ENCODE results near the gene ELF4. TPM values are rescaled to one million over a fixed set of nuclear protein-coding genes. Genes with fewer than 3 reads are reported as not detected.

ELF4 gene
- total and polyA plus RNA-seq, 9 of the 15 experiments (the other 6 are each of a cell fraction or from before 2014, with no cell fraction given) = 5.9 to 55.8 (median 25.2) TPM

DNA sequence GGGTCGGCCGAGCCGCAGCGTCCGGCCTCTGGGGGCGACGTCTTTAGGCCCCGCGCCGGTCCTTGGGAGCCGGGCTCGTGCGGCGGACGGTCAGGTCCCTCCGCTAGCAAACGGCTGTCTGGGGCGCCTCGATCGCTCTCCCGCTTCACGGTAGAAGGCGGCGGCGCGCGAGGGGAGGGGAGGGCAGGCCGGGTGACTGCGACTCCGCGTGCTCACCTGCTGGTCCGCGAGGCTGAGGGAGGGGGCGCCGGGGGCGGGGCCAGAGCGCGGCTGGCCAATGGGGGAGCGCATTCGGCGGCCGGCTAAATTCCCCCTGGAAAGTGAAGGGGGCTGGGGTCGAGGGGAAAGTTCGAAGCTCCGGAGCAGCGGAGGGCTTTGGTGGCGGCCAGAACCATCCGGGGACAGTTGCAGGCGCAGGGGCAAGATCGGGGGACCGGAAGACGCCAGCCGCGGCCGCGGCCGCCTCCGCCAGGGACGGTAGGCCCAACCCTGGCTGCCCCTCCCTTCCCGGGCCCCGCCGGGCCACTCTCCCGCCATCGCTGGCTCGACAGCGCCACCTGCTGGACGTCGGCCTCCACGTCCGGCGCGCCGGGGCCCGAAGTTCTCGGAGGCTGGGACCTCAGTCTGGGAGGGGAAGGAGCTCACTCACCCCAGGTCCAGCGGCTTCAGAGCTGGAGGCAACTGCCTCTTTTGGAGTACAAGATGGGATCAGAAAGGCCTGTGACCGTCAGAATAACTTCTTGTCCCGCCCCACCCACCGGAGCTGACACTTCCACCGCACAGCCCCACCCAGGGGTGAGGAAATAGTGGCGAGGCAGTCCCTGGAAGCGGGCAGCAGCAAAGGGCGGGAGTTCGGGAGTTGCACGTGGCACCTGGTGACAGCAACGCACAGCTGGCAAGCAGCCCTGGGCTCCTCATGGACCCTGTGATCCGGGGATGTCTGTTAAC lies 49.9 kb downstream of the ELF4 start (continued):
- TF ChIP-seq CHD4 (IDR thresholded peaks at IDR 0.05; ENCODE audit: insufficient read depth, insufficient replicate concordance, low read depth, low read length, poor library complexity, severe bottlenecking) = no peak
- peak; percentile 57; the same call in 1 of the 2 replicates for TF ChIP-seq CTBP1 (IDR thresholded peaks at IDR 0.05; ENCODE audit: borderline replicate concordance)
- no peak for TF ChIP-seq ZNF695 (CRISPR knock-in tag; IDR thresholded peaks at IDR 0.05)
- peak; percentile 88 for TF ChIP-seq LCOR (CRISPR knock-in tag; IDR thresholded peaks at IDR 0.05)
- TF ChIP-seq MTA1 (IDR thresholded peaks at IDR 0.05; ENCODE audit: borderline replicate concordance) = no peak
- no peak for TF ChIP-seq IRF2 (CRISPR knock-in tag; IDR thresholded peaks at IDR 0.05)
- no peak for TF ChIP-seq TCF7 (IDR thresholded peaks at IDR 0.05; ENCODE audit: borderline replicate concordance)
- TF ChIP-seq, protein P1, sequence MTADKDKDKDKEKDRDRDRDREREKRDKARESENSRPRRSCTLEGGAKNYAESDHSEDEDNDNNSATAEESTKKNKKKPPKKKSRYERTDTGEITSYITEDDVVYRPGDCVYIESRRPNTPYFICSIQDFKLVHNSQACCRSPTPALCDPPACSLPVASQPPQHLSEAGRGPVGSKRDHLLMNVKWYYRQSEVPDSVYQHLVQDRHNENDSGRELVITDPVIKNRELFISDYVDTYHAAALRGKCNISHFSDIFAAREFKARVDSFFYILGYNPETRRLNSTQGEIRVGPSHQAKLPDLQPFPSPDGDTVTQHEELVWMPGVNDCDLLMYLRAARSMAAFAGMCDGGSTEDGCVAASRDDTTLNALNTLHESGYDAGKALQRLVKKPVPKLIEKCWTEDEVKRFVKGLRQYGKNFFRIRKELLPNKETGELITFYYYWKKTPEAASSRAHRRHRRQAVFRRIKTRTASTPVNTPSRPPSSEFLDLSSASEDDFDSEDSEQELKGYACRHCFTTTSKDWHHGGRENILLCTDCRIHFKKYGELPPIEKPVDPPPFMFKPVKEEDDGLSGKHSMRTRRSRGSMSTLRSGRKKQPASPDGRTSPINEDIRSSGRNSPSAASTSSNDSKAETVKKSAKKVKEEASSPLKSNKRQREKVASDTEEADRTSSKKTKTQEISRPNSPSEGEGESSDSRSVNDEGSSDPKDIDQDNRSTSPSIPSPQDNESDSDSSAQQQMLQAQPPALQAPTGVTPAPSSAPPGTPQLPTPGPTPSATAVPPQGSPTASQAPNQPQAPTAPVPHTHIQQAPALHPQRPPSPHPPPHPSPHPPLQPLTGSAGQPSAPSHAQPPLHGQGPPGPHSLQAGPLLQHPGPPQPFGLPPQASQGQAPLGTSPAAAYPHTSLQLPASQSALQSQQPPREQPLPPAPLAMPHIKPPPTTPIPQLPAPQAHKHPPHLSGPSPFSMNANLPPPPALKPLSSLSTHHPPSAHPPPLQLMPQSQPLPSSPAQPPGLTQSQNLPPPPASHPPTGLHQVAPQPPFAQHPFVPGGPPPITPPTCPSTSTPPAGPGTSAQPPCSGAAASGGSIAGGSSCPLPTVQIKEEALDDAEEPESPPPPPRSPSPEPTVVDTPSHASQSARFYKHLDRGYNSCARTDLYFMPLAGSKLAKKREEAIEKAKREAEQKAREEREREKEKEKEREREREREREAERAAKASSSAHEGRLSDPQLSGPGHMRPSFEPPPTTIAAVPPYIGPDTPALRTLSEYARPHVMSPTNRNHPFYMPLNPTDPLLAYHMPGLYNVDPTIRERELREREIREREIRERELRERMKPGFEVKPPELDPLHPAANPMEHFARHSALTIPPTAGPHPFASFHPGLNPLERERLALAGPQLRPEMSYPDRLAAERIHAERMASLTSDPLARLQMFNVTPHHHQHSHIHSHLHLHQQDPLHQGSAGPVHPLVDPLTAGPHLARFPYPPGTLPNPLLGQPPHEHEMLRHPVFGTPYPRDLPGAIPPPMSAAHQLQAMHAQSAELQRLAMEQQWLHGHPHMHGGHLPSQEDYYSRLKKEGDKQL (CRISPR knock-in tag; IDR thresholded peaks at IDR 0.05; ENCODE audit: borderline replicate concordance) = no peak
- no peak for TF ChIP-seq MECOM (CRISPR knock-in tag; IDR thresholded peaks at IDR 0.05)
- TF ChIP-seq, protein P2, sequence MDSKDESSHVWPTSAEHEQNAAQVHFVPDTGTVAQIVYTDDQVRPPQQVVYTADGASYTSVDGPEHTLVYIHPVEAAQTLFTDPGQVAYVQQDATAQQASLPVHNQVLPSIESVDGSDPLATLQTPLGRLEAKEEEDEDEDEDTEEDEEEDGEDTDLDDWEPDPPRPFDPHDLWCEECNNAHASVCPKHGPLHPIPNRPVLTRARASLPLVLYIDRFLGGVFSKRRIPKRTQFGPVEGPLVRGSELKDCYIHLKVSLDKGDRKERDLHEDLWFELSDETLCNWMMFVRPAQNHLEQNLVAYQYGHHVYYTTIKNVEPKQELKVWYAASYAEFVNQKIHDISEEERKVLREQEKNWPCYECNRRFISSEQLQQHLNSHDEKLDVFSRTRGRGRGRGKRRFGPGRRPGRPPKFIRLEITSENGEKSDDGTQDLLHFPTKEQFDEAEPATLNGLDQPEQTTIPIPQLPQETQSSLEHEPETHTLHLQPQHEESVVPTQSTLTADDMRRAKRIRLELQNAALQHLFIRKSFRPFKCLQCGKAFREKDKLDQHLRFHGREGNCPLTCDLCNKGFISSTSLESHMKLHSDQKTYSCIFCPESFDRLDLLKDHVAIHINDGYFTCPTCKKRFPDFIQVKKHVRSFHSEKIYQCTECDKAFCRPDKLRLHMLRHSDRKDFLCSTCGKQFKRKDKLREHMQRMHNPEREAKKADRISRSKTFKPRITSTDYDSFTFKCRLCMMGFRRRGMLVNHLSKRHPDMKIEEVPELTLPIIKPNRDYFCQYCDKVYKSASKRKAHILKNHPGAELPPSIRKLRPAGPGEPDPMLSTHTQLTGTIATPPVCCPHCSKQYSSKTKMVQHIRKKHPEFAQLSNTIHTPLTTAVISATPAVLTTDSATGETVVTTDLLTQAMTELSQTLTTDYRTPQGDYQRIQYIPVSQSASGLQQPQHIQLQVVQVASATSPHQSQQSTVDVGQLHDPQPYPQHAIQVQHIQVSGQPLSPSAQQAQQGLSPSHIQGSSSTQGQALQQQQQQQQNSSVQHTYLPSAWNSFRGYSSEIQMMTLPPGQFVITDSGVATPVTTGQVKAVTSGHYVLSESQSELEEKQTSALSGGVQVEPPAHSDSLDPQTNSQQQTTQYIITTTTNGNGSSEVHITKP (IDR thresholded peaks at IDR 0.05; ENCODE audit: partially characterized antibody) = peak; percentile 36
- no peak for TF ChIP-seq CCAR2 (IDR thresholded peaks at IDR 0.05; ENCODE audit: low read depth, low read length)
- no peak for TF ChIP-seq NFIX (CRISPR knock-in tag; IDR thresholded peaks at IDR 0.05; ENCODE audit: low read depth)
- TF ChIP-seq, protein P3, sequence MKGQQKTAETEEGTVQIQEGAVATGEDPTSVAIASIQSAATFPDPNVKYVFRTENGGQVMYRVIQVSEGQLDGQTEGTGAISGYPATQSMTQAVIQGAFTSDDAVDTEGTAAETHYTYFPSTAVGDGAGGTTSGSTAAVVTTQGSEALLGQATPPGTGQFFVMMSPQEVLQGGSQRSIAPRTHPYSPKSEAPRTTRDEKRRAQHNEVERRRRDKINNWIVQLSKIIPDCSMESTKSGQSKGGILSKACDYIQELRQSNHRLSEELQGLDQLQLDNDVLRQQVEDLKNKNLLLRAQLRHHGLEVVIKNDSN (CRISPR knock-in tag; IDR thresholded peaks at IDR 0.05) = no peak
- no peak for TF ChIP-seq MBD2 (IDR thresholded peaks at IDR 0.05; ENCODE audit: borderline replicate concordance, low read depth)
- TF ChIP-seq PTTG1 (tag; IDR thresholded peaks at IDR 0.05; ENCODE audit: low read depth) = no peak
- TF ChIP-seq HNRNPK (IDR thresholded peaks at IDR 0.05; ENCODE audit: low read depth, low read length, poor library complexity, severe bottlenecking) = no peak

Measured in K562 (cell line).